ENCODE measurements around the gene CIT.
"Not testable (repeated sequence)": the region's sequence is repeated elsewhere in the genome, so short reads cannot be mapped to it uniquely, and the experiment has no call there.

The CIT gene

DNA sequence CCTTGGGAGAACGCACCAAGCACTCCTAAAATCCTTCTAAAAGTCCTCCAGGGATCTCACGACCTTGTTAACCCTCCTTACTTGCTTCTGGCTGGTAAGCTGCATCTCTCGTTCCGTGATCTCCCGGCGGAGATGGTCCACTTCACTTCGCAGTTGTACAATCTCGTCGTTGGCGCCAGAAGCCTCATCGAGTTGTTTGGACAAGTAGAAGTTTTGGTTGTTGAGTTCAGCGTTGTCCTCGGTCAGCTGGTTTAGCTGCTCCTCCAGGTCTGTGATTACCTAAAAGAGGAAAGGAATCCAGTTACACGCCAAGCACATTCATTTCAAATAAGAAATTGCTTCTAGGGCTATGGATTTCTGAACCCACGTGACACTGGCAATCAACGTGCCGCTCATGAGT, 142.0 kb downstream of the CIT start:
- DNase-seq = no peak

GRCh38 chr12:119730381-119730780, 146.7 kb downstream of the CIT start:
- DNase-seq = no peak

- no peak for DNase-seq
Observed at GRCh38 chr12:119729871-119730270, 147.2 kb downstream of the CIT start.

- DNase-seq = no peak
Observed at GRCh38 chr12:119728444-119728745, 148.7 kb downstream of the CIT start.

DNA sequence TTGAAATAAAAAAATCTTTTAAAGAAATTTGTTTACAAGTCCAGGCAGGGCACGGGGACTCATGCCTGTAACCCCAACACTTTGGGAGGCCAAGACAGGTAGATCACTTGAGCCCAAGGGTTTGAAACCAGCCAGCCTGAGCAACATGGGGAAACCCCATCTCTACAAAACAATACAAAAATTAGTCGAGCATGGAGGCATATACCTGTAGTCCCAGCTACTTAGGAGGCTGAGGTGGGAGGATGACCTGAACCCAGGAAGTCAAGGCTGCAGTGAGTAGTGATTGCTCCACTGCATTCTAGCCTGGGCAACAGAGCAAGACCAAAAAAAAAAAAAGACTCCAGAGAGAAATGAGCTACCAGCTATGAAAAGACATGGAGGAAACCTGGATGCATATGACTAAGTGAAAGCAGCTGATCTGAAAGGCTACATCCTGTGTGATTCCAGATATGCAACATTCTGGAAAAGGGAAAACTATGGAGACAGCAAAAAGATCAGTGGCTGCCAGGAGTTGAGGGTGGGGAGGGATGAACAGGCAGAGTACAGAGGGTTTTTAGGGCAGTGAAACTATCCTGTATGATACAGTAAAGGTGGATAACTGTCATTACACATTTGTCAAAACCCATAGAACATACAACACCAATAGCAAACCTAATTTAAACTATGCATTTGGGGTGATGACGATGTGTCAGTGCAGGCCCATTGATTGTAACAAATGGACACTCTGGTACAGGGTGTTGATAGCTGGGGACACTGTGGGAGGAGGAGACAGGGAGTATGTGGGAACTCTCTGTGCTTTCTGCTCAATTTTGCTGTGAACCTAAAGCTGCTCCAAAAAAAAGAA, 149.3 kb downstream of the CIT start:
- no peak for DNase-seq

- no peak for DNase-seq
Observed at GRCh38 chr12:119725523-119725922, 151.6 kb downstream of the CIT start.

GRCh38 chr12:119721306-119721705, 155.8 kb downstream of the CIT start:
- no peak for DNase-seq

- no peak for DNase-seq
Observed at GRCh38 chr12:119720349-119720748, 156.8 kb downstream of the CIT start.

DNA sequence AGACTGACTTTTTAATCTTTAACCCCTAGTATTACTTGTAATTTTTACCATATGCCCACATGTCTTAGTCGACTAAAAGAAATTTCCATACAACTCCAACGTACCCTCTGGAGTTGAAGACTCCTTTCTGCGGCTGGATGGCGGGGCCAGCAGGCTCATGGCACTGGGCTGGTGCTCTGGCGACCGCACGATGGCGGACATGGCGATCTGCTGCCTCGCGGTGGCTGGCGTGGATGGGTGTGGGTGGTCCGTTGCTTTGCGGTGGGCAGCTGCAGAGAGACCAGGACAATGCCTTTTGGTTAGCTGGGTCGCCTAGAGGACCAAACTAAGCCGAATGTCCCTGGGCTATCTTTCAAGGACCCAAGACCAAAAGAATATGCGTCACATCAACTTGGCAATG, 159.0 kb downstream of the CIT start:
- DNase-seq = no peak

DNA sequence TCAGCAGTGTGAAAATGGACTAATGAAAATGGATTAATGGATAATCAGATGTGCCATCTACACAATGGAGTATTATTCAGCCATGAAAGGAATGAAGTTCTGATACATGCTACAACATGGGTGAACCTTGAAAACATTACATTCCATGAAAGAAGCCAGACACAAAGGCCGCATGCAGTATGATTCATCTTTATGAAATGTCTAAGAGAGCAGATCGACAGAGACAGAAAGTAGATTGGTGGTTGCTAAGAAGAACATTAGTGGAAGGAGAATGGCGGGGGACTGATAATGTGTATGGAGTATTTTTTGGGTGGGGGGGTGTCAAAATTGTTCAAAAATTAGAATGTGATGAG, 161.9 kb downstream of the CIT start:
- DNase-seq = peak; percentile 33

- DNase-seq = no peak
Observed at GRCh38 chr12:119714614-119715267, 162.4 kb downstream of the CIT start.

DNA sequence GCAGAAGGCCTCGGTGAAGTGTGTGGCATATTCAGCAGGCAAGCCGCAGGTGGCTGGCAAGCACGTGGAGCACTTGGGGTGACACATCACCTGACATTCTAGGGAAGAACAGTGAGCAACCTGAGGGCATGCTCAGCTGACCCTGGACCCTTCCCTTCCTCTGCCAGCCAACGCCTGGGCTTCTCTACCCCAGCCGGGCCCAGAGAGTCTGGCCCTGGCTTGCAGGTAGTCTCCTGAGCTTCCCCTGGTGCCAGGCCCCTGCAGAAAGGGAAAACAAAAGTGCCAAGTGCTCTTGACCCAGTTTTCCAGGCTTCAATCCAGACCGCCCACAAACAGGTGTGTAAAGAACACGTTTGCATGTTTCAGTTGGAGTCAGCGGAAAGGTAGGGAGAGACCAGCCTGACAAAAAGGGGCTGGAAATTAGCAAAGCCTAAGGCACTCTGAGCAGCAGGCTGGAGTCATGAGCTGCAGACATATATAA, 163.5 kb downstream of the CIT start:
- no peak for DNase-seq

DNA sequence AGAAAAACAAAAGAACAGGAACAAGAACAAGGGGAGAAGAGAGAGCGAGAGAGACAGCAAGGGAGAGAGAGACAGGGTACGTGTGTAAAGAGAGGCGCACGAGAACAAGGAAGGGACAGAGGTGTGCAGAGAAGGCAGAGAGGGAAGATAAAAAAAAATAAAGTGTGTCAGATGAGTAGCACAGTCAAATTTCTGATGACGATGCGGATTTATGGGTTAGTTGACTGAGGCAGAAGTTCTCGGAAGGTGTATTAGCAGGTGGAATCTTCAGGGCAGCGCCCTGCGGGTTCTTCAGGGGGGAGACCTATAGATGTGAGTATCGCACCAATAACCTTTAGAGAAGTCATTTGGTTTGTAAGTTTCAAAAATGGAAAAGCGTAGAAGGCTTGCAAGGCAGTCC, 164.4 kb downstream of the CIT start:
- DNase-seq = no peak

DNA sequence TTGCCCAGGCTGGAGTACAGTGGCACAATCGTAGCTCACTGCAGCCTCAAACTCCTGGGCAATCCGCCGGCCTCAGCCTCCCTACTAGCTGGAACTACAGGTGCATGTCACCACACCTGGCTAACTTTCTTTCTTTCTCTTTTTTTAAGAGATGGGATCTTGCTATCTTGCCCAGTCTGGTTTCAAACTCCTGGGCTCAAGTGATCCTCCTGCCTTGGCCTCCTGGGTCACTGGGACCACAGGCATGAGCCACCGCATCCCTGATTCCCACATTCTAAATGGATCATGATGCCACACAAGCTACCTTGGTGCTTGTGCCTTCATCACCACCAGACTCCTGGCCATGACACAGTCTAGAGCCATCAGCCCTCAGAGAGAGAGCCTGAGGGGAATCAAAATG, 165.4 kb downstream of the CIT start:
- no peak for DNase-seq

DNA sequence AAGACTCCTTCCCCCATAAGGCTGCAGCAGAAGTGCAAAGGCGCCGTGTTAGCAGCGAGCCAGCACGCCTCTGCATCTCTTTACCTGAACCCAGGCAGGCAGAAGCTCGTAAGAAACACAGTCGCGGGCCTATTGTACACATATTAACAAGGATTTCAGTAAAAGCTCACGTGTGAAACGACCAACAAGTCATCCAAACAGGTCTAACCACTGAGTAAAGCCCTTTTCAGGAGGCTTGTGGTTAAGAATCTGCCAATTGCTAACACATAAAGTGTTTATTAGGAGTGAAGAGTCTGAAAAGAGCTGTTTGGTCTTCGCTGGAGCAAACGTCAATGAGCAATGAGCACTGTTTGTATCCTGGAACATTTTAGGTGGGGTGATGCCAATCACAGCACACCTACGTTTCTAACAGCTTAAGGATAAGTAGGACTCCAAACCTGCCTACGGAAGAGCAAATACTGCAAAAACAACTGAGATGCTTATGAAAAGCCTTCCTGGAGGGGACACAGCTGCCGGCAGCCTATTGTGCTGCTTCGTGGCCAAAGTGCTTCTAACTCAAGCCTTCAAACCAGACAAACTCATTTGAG, 166.1 kb downstream of the CIT start:
- DNase-seq = no peak

GRCh38 chr12:119710374-119710964, 166.7 kb downstream of the CIT start:
- DNase-seq = peak; percentile 64

- DNase-seq = not testable (repeated sequence)
Observed at GRCh38 chr12:119706427-119706826, 170.7 kb downstream of the CIT start.

DNA sequence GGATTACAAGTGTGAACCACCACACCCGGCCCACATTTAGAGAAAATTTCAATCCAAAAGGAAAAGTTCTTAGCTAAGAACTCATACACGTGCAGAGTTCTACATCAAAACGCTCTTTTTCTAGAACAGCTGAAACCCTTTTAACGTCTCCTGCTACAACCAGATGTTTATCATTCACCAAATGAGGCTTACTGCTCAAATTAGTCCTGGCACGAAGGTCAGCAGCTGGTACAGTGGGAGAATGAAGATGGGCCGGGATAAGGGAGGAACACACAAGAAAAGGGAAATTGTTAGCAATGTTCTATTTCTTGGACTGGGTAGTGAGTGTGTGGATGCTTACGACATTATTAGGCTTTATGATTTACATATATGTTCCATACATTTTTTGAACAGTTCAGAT, 171.9 kb downstream of the CIT start:
- no peak for DNase-seq

- no peak for DNase-seq
Observed at GRCh38 chr12:119704065-119704747, 172.9 kb downstream of the CIT start.

DNA sequence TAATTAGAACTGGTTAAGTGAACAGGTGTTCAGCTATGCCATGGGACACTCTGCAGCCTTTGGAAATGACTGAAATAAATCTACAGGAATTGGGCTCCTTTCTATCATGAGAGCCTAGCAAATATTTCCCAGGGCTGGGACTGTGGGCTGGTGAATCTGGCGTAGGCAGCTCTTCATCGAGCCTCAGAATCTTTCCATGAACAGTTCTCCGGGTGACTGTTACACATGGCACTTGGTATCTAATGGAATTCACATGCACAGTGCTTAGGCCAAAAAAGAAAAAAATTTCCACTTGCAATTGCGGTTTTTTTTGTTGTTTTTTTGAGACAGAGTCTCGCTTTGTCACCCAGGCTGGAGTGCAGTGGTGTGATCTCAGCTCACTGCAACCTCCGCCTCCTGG, 177.0 kb downstream of the CIT start:
- DNase-seq = no peak

DNA sequence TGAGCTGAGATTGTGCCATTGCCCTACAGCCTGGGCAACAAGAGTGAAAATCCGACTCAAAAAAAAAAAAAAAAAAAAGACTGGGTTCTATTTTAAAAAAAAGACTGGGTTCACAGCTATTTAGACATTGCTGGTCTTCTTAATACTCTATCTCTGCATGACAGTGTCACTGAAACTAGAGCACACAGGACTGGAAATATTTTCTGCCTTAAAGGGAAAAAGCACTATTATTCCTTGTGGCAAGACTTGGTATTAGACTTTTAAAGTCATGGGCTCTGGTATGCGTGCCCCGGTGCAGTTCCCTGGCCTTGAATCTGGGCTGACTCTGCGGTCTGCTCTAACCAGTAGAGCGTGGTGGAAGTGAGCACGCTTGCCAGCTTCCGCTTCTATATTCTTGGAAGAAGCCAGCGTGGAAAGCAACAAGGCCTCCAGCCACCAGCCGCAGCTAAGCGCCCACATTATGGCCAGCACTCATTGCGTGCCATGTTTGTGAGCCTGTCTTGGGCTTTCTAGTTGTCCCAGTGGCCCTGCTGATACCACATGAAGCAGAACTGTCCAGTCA, 177.8 kb downstream of the CIT start:
- peak; percentile 27 for DNase-seq

DNA sequence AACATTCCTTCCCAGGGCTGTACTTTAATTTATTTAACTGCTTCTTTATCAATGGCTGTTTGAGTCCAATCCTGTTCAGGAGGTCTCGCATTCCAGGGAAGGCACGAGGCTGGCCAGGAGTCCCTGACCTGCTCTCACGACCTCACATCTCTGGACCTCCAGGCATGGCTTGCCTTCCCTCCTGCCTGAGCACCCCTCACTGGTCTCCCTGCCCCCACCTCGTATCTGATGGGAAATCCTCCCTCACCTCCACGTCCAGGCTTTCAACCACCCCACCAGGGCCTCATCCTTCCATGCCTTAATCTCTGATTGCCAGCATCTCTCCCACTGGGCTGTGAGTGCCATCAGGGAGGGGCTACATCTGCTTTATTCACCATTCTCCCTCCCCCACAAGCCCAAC, 180.2 kb downstream of the CIT start:
- no peak for DNase-seq

GRCh38 chr12:119695034-119695433, 182.1 kb downstream of the CIT start:
- DNase-seq = no peak

Measured in kidney glomerular epithelial cell (primary cell).